ENCODE results near the gene HELB. TPM values are rescaled to one million over a fixed set of nuclear protein-coding genes. Genes with fewer than 3 reads are reported as not detected.

HELB gene
- total and polyA plus RNA-seq, 2 of the 4 experiments (the other 2 are of a cell fraction): 0.72 to 2.9 TPM

GRCh38 chr12:66269142-66269541 lies 33.2 kb upstream of the HELB start:
- Histone ChIP-seq H3K9me3 (ENCODE audit: control insufficient read depth, insufficient read depth, low read length) (no peaks in the 10 kb centered on the region), H3K18ac (ENCODE audit: low read depth, low read length) (no peak overlapping the region), H3K4me2 (ENCODE audit: low read depth, low read length) (no peak overlapping the region), H3K56ac (ENCODE audit: extremely low read depth, insufficient read depth, low read length) (no peak overlapping the region), H3K23ac (ENCODE audit: low read depth, low read length) (no peak overlapping the region), H4K5ac (ENCODE audit: low read depth, low read length) (no peak overlapping the region), H2AK5ac (ENCODE audit: low read depth, low read length) (no peak overlapping the region), H3K9ac (ENCODE audit: low read depth, low read length) (no peak overlapping the region), H4K91ac (ENCODE audit: insufficient read depth, low read depth, low read length) (no peak overlapping the region), H2BK15ac (ENCODE audit: low read depth, low read length) (no peak overlapping the region), H2AK9ac (replicated peaks; ENCODE audit: low read depth, low read length, poor library complexity) (no peak overlapping the region), H2AFZ (replicated peaks; ENCODE audit: low read length, poor library complexity) (no peak overlapping the region), H4K20me1 (ENCODE audit: insufficient read depth, low read length) (no peaks in the 10 kb centered on the region), H3K27me3 (ENCODE audit: control insufficient read depth, insufficient read depth, low read length) (peaks cover 15% of the 10 kb centered on the region), H3K27ac (ENCODE audit: insufficient read depth, low read length) (no peak overlapping the region), H3K79me1 (ENCODE audit: low read depth in 1 of 2, low read length in 2 of 2) (no peaks in the 10 kb centered on the region), H3K9me1 (ENCODE audit: insufficient read depth, low read length) (no peaks in the 10 kb centered on the region), H2BK120ac (ENCODE audit: low read depth, low read length) (no peak overlapping the region), H2BK20ac (ENCODE audit: low read depth, low read length) (no peak overlapping the region), H3K36me3 (ENCODE audit: control insufficient read depth, insufficient read depth, low read length) (no peaks in the 10 kb centered on the region), H3K14ac (replicated peaks; ENCODE audit: low read depth, low read length) (no peak overlapping the region), H2BK5ac (ENCODE audit: low read depth, low read length, poor library complexity, severe bottlenecking) (no peak overlapping the region), H3K4me1 (ENCODE audit: control insufficient read depth, insufficient read depth, low read length) (no peaks in the 10 kb centered on the region), H3K4ac (ENCODE audit: low read depth, low read length) (no peak overlapping the region), H3K4me3 (ENCODE audit: insufficient read depth, low read depth, low read length) (no peak overlapping the region), H4K8ac (ENCODE audit: low read depth in 2 of 2, low read length in 2 of 2) (no peak overlapping the region)
- dilution Hi-C loops (cut with HindIII; ENCODE audit: low sequenced_read_pairs, unreplicated experiment) (no loop called here), in situ Hi-C loops (cut with MboI; ENCODE audit: low sequenced_read_pairs) (no loop called here), intact Hi-C loops (cut with micrococcal nuclease) (loop anchor here (1.0 to 2.0 kb wide), 2 partner anchors 140 to 426 kb away; no protein-coding TSS in a partner anchor)
- no TSS peak for BruUV-seq (replicated peaks)
- CTCF ChIA-PET: interaction anchor here (0.6 to 2.3 kb wide), 10 partner anchors 9 to 423 kb away, joined by 3 to 14 read pairs (median 4); no protein-coding TSS in a partner anchor
- TF ChIP-seq MAZ (IDR thresholded peaks at IDR 0.05; ENCODE audit: borderline replicate concordance, low read depth, low read length) (no peak), POLR2A (IDR thresholded peaks at IDR 0.05; ENCODE audit: low read depth, low read length) (no peak), RAD21 (IDR thresholded peaks at IDR 0.05; ENCODE audit: low read length) (no peak)
- DNase-seq (no peak), ATAC-seq (ENCODE audit: low read depth) (no peak)
- WGBS, 2 experiments (ENCODE audit: extremely low coverage in 2 of 2, insufficient read length in 1 of 2): no CpG with 5 or more reads among the region's 6 CpGs
- POLR2A ChIA-PET (ENCODE audit: unreplicated experiment): no interaction called here
